Kidney (tissue), 14 donors: ENCODE results near the gene EP400. TPM values are rescaled to one million over a fixed set of nuclear protein-coding genes. Genes with fewer than 3 reads are reported as not detected.

Source experiments
- DNase-seq, 5 donors: peaks; one replicate each; pipeline ENCODE4 v3.0.0-alpha.2; 2013 to 2020
- FAIRE-seq: peaks from 2 replicates; lab custom pipeline; 2012; peaks lifted over from hg19 to GRCh38; lab: Jason Lieb, UNC
- H3K27ac ChIP-seq, 2 donors: one replicate each; pipeline ENCODE4 v1.7.0; 2013; ENCODE audit warnings: low read depth in 2 of 2, low read length in 2 of 2, inconsistent platforms in 1 of 2
- H3K27me3 ChIP-seq: one replicate; pipeline ENCODE4 v1.7.1; 2013; ENCODE audit warnings: low read length, inconsistent platforms; ENCODE audit not compliant: control insufficient read depth, insufficient read depth
- H3K36me3 ChIP-seq, 3 donors: one replicate each; pipeline versions ENCODE4 v1.7.0 to v1.7.1; 2013; ENCODE audit warnings: low read length in 3 of 3, control low read depth in 1 of 3, inconsistent platforms in 1 of 3; ENCODE audit not compliant: insufficient read depth in 3 of 3, control insufficient read depth in 2 of 3
- H3K4me1 ChIP-seq, 3 donors: one replicate each; pipeline versions ENCODE4 v1.7.0 to v1.7.1; 2013; ENCODE audit warnings: low read length in 3 of 3, inconsistent platforms in 1 of 3, low read depth in 1 of 3; ENCODE audit not compliant: control insufficient read depth in 2 of 3, insufficient read depth in 2 of 3
- H3K4me3 ChIP-seq, 3 donors: one replicate each; pipeline versions ENCODE4 v1.7.0 to v1.8.1; 2013; ENCODE audit warnings: low read length in 3 of 3, control low read depth in 1 of 3, inconsistent platforms in 1 of 3
- H3K9ac ChIP-seq, 3 donors: one replicate each; pipeline versions ENCODE4 v1.7.0 to v1.7.1; 2013; ENCODE audit warnings: low read length in 3 of 3, control low read depth in 1 of 3, inconsistent platforms in 1 of 3
- H3K9me3 ChIP-seq, 3 donors: one replicate each; pipeline versions ENCODE4 v1.7.0 to v1.7.1; 2013; ENCODE audit warnings: low read length in 3 of 3, control low read depth in 1 of 3, inconsistent platforms in 1 of 3; ENCODE audit not compliant: control insufficient read depth in 2 of 3, insufficient read depth in 1 of 3
- intact Hi-C: fragments of 100-400 bp; cut with DNase I; formaldehyde crosslinking; loops from one replicate; pipeline ENCODE4 v1.11.1; 2022
- polyA plus RNA-seq: library from polyadenylated mRNA; stranded (reverse); fragments of 350-450 nt; fragmentation: Illumina TruSeq; extraction: RNeasy Lipid Tissue Mini Kit (QIAGEN cat#74804); gene quantifications from one replicate; pipeline ENCODE4 v1.2.3, GENCODE V29; 2014; ENCODE audit warnings: low read depth, low replicate concordance; ENCODE audit not compliant: insufficient read depth
- total RNA-seq: library from RNA; stranded (reverse); fragmentation: NEBNext Ultra II Directional; extraction: Animal tissue kit (Norgen Biotek cat#: 25700); gene quantifications from one replicate; pipeline ENCODE4 v1.2.1, GENCODE V29; 2021
- TF ChIP-seq, protein P1 (sequence below): IDR thresholded peaks from 3 replicates; pipeline ENCODE4 v1.5.1; 2012; ENCODE audit warnings: mild to moderate bottlenecking, moderate library complexity, borderline replicate concordance; ENCODE audit not compliant: insufficient read depth; ENCODE audit errors: extremely low read depth
- donor health status: control.
- donor health status: control.
- donor health status: control.
- donor health status: control.
- donor health status: control.
- donor health status: DM: yes; HTN: yes; CAD: no.
- donor health status: Normal renal cell carcinoma (clear cell type).

EP400 gene
- total and polyA plus RNA-seq, 2 donors from 2014 or later: 7.5 to 44.7 TPM

DNA sequence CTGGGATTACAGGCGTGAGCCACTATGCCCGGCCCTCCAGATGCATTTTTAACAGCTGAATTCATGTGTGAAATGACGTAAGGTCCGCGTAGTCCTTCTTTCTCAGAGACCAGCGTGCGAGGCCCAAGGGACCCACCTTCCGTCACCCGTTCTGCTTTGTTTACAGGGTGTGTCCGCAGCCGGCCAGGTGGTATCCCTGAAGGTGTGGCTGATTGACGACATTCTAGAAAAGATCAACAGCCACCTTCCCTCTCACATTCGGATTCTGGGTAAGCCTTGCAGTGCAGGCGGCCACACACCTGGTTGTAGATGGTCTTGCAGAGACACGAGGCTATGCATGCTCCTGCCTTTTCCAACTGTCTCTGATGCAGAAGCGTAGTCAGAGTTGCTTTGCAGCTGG is 10.7 kb upstream of the EP400 start:
- Histone ChIP-seq H3K9me3 (no peaks in the 10 kb centered on the region), H3K4me3 (no peak overlapping the region), H3K27me3 (no peaks in the 10 kb centered on the region), H3K4me1 (no peaks in the 10 kb centered on the region), H3K36me3 (peaks cover 0 to 12% (median 6%) of the 10 kb centered on the region in 3 donors), H3K9ac (no peak overlapping the region), H3K27ac (no peak overlapping the region)
- intact Hi-C loops: no loop called here
- no peak for FAIRE-seq
- TF ChIP-seq, protein P1, sequence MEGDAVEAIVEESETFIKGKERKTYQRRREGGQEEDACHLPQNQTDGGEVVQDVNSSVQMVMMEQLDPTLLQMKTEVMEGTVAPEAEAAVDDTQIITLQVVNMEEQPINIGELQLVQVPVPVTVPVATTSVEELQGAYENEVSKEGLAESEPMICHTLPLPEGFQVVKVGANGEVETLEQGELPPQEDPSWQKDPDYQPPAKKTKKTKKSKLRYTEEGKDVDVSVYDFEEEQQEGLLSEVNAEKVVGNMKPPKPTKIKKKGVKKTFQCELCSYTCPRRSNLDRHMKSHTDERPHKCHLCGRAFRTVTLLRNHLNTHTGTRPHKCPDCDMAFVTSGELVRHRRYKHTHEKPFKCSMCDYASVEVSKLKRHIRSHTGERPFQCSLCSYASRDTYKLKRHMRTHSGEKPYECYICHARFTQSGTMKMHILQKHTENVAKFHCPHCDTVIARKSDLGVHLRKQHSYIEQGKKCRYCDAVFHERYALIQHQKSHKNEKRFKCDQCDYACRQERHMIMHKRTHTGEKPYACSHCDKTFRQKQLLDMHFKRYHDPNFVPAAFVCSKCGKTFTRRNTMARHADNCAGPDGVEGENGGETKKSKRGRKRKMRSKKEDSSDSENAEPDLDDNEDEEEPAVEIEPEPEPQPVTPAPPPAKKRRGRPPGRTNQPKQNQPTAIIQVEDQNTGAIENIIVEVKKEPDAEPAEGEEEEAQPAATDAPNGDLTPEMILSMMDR: no peak
- DNase-seq: peak in 2 of 5 donors; percentile 23 to 51

DNA sequence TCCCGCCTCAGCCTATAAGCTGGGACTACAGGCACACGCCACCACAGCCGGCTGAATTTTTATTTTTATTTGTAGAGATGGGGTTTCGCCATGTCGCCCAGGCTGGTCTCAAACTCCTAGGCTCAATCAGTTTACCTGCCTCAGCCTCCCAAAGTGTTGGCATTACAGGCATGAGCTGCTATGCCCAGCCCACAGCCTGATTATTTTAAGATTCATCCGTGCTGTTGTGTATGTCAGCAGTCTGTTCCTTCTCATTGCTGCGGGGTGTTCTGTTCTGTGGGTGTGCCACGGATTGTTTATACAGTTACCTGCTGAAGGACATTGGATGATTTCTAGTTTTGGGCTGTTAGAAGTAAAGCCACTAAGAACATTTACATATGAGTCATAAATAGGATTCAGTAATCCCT is 9.6 kb upstream of the EP400 start:
- intact Hi-C loops: no loop called here
- no peak for FAIRE-seq

DNA sequence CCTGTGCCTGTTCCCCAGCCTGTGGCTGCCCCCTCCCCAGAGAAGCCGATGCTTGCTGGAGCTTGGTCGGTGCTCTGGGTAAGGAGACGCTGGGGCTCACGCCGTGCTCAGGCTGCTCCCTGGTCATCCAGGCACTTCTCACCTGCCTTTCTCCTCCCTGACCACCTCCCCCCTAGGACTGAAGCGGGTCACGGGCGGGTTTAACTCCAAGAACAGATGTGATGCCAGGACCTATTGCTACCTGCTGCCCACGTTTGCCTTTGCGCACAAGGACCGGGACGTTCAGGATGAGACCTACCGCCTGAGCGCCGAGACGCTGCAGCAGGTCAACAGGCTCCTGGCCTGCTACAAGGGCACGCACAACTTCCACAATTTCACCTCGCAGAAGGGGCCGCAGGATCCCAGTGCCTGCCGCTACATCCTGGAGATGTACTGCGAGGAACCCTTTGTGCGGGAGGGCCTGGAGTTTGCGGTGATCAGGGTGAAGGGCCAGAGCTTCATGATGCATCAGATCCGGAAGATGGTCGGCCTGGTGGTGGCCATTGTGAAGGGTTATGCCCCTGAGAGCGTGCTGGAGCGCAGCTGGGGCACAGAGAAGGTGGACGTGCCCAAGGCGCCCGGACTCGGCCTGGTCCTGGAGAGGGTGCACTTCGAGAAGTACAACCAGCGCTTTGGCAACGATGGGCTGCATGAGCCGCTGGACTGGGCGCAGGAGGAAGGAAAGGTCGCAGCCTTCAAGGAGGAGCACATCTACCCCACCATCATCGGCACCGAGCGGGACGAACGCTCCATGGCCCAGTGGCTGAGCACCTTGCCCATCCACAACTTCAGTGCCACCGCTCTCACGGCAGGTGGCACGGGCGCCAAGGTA is 8.4 kb upstream of the EP400 start:
- H3K36me3 ChIP-seq: peaks cover 0 to 12% (median 0%) of the 10 kb centered on the region in 3 donors
- no peak overlapping the region for H3K27ac ChIP-seq
- H3K9me3 ChIP-seq: no peaks in the 10 kb centered on the region
- H3K4me1 ChIP-seq: no peaks in the 10 kb centered on the region
- no peak overlapping the region for H3K4me3 ChIP-seq
- peak in 2 of 5 donors; percentile 25 to 73 for DNase-seq
- H3K27me3 ChIP-seq: no peaks in the 10 kb centered on the region
- intact Hi-C loops: no loop called here
- no peak for FAIRE-seq
- H3K9ac ChIP-seq: no peak overlapping the region
- TF ChIP-seq, protein P1: no peak

More for the DNA sequence above, 9.6 kb upstream of the EP400 start:
- Histone ChIP-seq H3K27ac (no peak overlapping the region), H3K4me3 (no peak overlapping the region), H3K9me3 (no peaks in the 10 kb centered on the region), H3K4me1 (no peaks in the 10 kb centered on the region), H3K9ac (no peak overlapping the region), H3K36me3 (peaks cover 0 to 12% (median 0%) of the 10 kb centered on the region in 3 donors), H3K27me3 (no peaks in the 10 kb centered on the region)
- DNase-seq: peak in 2 of 5 donors; percentile 7 to 12
- TF ChIP-seq, protein P1: no peak
